ENCODE measurements around the gene OTUB2.

Gene OTUB2
- 1.0 to 34.4 (median 12.3) reads per million in 18 experiments for total RNA-seq

DNA sequence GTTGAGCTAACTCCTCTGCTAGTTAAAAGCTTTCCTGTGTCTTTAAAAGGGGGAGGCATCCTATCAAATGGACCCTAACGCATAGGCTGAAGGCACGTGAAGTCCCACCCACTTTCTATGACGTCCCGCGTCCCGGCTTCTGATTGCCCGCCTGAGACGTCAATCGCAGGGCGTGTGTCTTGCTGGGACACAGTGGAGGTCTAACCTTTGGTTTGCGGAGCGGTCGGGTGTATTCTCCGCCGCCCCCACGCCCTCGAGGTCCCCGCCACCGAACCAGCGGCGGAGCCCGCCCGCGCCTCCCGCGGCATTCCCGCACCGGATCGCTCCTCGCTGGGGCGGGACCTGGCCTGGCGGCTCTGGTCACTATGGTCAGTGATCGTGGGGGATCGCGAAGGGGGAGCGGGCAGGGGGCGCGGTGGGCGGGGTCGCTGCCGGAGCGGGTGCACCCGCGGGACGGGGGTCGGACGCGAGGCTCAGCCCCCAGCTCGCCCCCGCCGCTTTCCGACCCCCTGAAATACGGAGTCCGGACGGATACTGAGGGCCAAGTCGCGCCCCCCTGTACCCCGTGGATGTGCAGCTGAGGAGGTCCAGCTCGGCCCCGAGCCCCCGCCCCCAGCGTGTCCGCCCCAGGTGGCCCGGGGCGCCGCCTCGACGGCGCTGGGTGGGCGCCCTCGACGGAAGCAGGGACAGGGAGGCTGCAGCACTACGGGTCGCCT, at the start of gene OTUB2:
TSS of gene OTUB2 (plus strand) at position 168 of the 716 bp plus-strand sequence. CDS start at position 366, 198 bp downstream.
- peak; percentile 98 to 100 for DNase-seq

DNA sequence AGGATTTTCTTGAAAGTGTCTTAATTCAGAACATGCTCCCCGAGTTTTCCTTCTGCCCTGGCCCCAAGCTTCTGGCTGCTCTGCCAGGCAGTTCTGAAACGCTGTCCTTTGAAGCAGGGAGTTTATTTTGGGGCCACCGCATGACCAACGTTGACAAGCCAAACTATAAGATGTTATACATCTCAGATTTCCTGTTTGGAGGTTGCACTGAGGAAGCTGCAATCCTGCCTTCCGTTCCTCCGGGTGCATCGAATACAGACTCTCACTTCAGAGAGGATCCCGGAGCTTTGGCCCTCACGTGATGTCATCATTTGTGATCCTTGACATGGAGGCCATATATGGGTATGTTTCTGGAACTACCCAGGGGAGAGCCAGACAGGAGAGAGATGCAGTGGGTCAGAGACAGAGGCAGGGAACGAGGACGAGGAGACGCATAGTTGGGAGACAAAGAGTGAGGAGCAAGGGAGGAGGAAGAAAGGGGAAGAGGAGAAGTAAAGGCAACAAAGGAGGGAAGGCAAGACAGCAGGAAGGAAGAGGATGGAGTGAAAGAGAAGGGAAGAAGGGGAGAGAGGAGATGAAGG, 49.6 kb upstream of the OTUB2 start, which contains the start of gene ASB2:
TSS of gene ASB2 (minus strand) at position 94 of the 581 bp plus-strand sequence. CDS start 12,031 bp downstream, outside the sequence.
- peak; percentile 51 to 72 for DNase-seq

DNA sequence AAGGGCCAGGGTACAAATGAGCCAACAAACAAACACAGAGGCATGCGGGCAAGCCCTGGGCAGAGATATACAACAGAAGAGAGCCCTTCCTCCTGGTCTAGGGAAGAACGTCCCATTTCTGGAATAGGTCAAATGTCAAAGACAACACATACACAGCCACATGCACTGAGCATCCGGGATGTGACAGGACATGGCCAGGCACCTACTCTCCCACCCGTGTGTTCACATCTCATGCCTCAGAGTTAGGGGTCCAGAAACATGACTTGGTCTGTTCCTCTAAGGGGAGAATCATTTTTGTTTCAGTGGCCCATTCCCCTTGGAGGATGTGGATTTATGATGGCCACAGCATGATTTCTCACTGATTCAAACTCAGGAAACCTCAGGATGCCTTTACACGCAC, 49.0 kb upstream of the OTUB2 start:
- DNase-seq = no peak

DNA sequence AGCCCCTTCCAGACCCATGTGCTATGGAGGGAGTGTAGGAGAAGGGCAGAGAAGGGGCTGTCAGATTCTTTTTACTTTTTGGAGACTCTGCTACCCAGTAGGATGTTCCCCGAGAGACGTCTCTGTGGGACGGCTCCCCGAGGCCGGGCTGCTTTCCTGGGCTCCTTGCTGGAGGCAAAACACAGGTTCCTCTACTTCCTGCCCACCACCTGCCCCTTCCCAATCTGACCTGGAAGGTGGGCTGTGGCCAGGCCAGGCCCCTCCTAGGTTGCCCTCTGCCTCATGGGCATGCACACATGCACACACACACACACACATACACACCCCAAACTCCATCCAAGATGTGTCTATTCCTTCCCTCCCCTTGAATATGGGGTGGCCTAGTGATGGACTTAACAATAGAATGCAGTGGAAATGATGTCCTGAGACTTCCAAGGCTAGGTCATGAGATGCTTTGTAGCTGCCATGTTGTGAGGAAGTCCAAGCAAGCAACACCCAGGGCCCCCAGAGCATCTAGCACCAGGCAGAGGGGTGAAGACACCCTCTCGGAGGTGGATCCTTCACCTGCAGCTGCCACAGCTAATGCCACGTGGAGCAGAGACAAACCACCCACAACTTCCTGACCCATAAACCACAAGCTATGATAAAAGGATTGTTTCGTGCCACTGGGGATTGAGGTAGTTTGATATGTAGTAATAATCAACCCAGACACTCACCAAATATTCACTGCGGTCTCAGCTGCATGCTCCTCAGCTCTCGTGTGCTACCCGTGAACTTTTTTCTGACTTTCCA, 48.2 kb upstream of the OTUB2 start:
- DNase-seq = peak in 1 of 2 donors; percentile 47

DNA sequence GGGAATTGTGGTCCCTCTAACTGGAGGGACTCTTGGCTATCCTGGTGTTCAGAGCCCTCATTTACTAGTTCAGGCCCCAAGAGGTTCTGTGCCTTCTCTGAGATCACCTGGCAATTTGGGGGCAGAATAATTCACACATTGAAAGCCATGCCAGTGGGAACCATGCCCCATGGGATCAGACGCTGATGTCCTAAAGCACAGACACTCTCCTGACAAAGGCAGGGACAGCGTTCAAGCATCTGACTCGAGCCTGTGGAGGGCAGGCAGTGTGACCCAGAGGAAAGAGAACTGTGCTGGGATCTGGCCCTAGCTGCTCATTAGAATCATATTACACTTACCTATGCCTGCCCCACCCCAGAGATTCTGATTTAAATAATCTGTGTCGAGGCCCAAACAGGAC, 47.4 kb upstream of the OTUB2 start:
- no peak for DNase-seq

DNA sequence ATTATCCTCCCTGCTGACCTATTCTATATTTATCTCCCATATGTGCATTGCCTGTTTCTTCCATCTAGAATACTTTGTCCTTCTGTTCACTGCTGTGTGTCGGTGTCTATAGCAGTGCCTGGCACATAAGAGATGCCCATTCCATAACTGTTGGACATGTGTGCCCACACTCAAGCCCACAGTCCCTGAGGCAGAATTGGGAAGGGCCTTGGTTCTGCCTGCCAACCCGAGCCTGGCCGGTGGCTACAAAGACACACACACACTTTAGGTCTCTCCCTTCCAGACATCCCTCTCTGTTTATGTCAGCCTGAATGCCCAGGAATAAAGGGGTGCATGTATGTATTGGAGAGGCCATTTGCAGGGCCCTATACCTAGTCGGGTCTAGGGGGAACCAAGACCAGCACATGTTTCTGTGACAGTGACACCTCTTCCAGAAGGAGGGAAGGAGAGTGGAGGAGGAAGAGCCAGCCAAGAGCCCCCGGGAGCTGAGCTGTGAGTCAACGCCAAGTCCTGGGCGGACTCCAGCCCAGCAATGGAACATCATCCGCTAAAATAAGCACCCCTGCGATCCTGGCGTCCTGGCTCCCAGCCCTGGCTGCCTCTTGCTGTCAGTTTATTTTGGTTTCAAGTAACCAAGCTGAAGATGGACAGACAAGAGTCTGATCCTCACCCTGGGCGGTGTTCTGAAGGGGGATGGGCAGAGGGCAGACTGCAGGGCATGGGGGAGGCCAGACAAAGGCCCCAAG, 45.5 kb upstream of the OTUB2 start:
- no peak for DNase-seq

DNA sequence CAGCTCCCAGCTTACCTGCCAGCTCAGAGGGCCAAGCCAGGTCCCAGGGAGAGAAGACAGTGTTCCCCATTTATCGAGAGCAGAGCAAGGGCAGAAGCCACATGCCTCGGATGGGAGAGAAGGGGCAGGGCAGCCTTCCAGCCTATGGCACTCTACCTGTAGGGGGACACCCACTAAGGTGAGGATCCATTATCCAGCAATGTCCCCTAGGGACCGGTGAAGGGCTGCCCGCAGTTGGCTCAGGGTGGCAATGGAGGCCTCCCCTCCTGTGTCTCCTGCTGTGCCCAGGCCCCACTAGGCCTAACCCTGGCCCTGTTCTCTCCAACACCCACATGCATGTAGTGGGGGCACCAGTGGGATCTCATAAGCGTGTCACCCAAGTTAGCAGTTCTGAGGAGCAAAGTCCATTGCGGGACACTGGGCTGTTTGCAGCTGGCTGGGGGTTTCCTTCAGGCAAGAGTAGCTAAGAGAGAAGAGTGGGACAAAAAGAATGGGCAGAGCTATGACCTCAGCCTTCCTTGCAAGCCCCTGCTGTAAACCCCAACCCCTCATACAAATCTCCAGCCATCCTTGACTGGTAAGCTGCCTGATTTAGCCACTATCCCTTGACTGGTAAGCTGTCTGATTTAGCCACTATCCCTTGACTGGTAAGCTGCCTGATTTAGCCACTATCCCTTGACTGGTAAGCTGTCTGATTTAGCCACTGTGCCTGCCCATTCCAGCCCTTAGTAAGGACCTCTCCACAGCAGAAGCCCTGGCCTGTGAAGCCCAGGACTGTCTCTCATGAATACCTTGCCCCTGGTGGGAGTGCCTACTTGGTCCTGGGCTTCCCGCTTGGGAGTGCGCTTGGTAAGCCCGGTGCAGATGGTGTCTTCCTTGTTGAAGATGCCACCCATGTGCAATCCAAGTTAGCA, 44.6 kb upstream of the OTUB2 start:
- DNase-seq = no peak

DNA sequence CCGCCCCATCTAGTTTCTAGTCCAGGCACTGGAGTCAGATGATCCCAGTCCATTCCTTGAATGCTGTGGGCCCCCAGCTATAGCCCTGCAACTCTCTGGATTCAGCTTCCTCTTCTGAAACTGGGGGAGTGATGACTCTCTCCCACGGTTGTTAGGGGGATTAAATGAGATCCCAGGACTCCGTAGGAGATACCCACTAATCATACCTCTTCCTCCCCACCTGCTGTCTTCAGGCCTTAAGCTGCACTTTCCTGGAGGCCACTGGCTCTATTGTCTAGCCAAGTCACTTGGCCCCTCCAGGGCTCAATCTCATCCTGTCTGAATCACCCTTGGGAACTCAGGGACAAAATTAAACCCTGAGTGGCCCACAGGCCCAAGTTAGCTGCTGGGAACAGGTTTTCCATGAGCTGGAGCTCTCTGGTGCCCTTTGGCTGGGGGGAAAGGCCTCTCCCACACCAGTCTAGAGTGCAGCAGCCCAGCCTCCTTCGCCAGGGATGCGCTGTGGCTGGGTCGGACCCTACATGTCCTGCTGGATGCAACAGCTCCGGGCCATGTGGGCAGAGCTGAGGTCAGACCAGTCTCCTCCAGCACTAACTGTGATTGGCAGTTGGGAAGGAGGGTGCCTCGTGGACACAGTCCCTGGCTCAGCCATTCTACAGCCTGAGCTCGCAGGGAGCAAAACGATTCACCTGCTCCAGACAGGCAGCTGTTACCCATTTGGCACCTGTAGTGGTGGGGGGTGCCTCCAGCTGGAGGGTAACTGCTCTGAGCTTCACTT, 43.7 kb upstream of the OTUB2 start:
- DNase-seq = peak; percentile 30 to 65

DNA sequence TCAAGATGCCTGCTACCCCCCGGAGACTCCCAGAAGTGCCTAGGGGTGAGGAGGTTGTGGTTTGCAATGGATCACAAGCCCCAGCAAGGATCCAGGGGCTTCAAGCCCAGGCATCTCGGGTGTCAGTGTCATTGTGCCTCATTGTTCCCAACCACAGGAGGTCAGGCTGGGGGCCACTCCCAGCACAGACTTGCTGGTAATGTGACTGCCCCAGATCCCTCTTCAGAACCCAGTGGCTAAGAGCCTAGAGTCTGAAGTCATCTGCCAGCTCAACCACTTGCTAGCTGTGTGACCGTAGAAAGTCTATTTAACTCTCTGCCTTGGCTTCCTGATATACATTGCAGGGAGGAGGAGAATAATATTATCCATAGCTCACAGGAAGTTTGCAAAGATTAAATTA, 42.1 kb upstream of the OTUB2 start:
- DNase-seq = no peak

DNA sequence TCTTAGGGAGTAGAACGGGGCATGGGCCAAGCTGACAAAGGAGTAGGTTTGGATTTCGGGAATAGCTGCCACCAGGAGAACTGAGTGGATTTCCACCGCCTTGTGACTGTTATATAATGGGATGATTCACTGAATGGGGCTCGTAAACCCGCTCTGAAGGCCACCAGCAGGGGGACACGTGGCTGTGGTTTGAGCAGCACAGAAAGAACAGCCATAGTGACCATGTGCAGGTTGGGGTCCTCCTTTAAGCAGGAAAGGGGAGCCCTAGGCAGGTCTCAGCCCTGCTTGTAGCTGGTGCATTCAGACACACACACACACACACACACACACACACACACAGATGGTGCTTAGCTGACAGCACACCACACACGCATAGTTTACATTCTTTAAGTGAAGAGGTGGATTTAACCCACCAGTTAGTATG, 41.1 kb upstream of the OTUB2 start:
- DNase-seq = peak in 1 of 2 donors; percentile 64

DNA sequence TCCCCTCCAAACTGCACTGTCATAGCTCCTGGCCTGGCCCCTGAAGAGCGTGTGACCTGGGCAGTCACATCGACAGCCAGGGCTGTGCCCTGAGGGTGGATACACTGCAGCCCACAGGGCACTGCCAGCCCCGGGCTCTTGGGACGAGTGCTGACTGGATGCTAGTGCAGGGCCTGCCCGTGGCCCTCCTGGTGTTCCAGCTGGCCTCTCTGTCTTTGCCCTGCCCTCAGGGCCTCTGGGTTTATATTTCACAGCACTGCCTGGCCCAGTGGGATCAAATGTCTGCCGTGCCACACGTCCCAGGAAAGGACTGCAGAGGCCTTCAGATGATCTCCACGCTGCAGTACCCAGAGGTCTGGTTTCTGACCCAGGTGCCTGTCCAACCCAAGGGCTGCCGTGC, 39.2 kb upstream of the OTUB2 start:
- DNase-seq = peak in 1 of 2 donors; percentile 48

DNA sequence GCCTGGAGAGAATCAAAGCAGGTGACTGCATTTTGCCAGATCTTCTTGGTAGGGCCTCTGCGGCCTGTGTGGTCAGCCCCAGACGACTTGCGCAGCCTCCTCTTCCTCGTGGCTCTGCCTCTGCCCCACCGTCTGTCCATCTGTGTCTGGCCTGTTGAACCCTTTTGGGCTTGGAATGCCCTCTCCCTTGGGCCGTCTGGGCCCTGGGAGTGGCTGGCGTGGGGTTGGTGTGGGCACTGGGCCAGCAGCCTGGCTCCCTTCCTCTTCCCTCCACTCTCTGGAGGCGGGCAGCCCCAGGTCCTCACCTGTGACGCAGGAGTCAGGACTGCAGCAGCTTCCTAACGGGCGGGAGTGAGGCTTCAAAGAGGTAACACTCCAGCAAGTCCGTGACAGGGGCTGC, 38.8 kb upstream of the OTUB2 start:
- DNase-seq = no peak

DNA sequence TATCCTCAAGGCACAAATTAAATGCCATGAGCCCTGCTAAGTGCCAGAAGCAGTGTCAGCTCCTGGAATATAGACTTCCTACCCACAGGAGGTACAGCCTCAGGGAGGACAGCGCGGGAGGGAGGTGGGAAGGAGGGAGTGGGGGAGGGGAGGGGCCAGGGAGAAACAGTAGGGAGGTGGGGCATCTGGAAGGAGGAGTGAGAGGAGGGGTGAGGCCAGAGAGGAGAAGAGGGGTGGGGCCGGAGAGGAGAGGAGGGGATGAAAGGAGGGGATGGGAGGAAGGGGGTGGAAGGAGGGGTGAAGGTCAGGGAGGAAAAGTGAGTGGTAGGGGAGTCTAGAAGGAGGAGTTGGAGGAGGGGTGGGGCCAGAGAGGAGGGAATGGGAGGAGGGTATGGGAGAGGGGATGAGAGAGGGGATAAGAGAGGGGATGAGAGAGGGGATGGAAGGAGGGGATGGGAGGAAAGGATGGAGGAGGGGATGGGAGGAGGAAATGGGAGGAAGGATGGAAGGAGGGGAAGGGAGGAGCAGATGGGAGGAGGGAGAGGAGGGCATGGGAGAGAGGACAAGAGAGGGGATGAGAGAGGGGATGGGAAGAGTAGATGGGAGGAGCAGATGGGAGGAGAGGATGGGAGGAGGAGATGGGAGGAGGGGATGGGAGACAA, 38.2 kb upstream of the OTUB2 start:
- no peak for DNase-seq

DNA sequence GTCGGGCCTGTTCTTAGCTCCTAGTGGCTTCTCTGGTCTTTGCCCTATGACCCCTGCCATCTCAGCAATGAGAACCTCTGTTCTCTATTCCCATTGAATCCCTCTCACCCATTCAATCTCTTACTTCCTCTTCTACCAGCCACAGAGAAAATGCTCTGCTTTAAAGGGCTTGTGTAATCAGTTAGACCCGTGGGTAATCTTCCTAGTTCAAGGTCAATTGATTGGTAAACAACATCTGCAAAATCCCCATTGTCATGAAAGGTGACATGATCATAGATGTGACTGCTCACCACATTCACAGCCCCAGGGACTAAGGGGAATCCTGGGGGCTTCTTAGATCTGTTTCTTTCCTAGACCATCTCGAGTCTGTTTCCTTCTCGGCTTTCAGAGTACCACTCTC, 36.2 kb upstream of the OTUB2 start:
- DNase-seq = peak; percentile 76

DNA sequence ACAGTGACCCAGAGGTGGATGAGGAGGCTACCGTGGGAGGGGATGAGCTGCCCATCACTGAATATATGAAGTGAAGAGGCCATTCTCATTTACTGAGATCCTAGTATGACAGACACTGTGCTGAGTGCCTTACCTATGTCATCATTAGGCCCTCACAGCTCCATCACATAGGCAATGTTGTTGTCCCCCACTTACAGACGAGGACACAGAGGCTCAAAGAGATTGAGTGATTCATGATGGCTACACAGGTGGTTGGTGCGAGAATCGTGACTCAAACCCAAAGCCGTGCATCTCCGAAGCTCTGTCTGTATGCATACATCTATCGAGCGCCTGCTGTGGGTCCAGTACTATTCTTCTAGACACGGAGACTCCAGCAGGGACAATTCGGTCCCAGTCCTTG, 34.9 kb upstream of the OTUB2 start:
- no peak for DNase-seq

DNA sequence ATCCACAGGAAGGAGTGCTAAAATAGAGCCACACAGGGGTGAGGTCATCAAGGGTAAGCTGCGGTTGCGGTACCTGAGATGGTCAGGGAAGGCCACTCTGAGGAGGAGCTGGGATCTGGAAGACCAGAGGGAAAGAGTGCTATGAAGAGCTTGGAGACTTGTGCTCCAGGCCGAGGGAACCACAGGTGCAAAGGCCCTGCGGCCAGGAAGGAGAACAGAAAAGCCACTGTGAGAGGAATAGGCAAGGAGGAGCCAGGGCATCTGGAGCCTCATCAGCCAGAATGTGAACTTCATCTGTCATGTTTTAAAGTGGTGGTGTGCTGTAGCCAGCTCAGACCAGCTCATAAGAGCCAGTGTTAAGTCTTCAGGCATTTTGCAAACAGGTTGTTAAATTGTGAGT, 34.5 kb upstream of the OTUB2 start:
- DNase-seq = no peak

DNA sequence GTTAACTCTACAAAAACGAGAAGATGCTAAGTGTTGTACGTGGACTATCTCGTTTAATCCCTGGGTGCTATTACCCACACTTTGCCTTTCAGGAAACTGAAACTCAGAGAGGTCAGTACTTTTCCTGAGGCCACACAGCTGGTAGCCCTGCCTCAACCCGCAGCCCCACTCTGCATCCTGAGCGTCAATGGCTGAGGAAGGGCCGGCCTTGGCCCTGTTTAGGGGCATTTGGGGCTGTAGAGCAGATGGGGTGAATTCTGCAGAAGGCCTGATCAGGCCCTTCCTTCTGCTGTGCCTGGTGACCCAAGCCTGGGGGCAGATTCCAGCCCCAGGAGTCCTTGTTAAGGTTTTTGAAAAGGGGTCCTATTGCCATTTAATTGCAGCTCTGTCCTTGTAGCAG, 32.8 kb upstream of the OTUB2 start:
- no peak for DNase-seq

DNA sequence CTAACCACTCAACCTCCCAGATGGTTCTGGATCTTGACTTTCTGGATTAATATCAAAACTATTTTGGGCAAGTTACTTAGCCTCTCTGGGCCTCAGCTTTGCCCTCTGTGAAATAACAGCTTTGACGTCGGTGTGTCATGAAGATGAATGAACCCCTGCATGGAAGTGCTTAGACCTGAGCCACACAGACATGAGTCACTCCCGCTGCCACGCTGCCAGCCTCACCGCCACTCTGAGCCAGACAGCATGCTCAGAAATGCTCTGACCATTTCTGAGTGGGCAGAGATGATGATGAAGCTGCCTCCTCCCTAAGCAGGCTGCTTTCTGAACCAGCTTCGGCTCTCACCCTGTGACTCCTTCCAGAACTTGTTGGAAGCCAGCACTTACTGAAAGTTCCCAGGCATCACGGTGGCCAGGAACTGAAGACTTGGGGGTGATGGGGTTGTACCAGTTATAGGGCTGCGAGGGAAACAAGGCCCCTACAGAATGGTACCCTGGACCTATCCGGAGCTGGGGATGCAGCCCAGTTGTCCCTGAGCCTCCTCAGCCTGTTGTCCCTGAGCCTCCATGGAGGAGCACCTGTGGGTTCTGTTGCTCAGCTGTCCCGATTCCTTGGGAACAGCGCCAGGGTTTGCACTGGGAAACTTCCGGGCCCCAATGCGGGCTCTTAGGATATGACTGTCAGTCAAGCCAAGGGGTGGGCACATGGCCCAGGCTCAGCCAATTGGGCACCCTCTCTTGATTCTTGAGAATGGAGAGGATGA, 31.0 kb upstream of the OTUB2 start:
- peak; percentile 51 to 84 for DNase-seq

DNA sequence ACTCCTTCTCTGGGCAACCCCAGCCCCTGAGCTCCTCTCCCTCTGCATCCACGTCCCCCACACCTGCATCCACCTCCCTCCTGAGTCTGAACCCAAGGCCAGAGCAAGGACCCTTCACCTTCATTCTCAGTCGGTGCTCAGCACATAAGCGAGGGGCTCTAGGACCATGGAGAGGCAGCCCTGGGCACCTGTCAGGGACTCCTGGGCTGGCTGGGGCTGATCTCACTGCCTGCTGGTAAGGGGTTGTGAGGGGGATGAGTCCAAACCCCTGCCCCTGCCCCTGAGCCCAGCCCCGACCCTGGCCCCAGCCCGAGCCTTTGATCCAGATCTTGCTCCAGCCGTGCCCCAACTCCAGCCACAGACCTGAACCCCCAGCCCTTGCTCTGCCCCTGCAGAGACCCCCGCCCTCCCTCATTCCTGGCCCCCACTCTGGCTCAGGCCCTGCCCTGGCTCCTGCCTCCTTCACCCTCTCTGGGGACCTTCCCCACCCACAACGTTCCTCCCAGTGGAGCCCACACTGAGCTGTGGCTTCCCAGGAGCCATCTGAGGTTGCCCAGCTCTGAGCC, 29.9 kb upstream of the OTUB2 start:
- no peak for DNase-seq
